BE2C (cell line): ENCODE results near the gene MT1M.

Source experiments
- DNase-seq: peaks from one replicate; pipeline ENCODE4 v3.0.0-alpha.2; 2020
- H3K27me3 ChIP-seq: fragments of 250-450 bp; sonication (Bioruptor Pico); 2 replicates; pipeline ENCODE4 v1.5.1; 2020; ENCODE audit warnings: mild to moderate bottlenecking
- H3K36me3 ChIP-seq: fragments of 250-450 bp; sonication (Bioruptor Pico); 2 replicates; pipeline ENCODE4 v1.5.1; 2020; ENCODE audit warnings: mild to moderate bottlenecking
- H3K4me1 ChIP-seq: fragments of 250-450 bp; sonication (Bioruptor Pico); 2 replicates; pipeline ENCODE4 v1.5.1; 2020
- H3K4me3 ChIP-seq: 2 replicates; pipeline ENCODE4 v1.5.1; 2011; ENCODE audit warnings: low read depth, low read length
- H3K9me3 ChIP-seq: fragments of 250-450 bp; sonication (Bioruptor Pico); 2 replicates; pipeline ENCODE4 v1.5.1; 2020
- CTCF ChIP-seq: IDR thresholded peaks from 2 replicates; pipeline ENCODE4 v1.5.1; 2012; ENCODE audit warnings: mild to moderate bottlenecking, low read depth, low read length

MT1M gene

GRCh38 chr16:56647641-56648431 lies 15.4 kb downstream of the MT1M start:
- Histone ChIP-seq H3K36me3 (no peaks in the 10 kb centered on the region), H3K4me3 (no peak overlapping the region), H3K4me1 (no peaks in the 10 kb centered on the region), H3K9me3 (no peaks in the 10 kb centered on the region), H3K27me3 (peaks cover 31% of the 10 kb centered on the region)
- DNase-seq, result no peak
- TF ChIP-seq CTCF, result no peak

GRCh38 chr16:56649271-56649670 lies 16.8 kb downstream of the MT1M start:
- Histone ChIP-seq H3K4me3 (no peak overlapping the region), H3K9me3 (no peaks in the 10 kb centered on the region), H3K36me3 (no peaks in the 10 kb centered on the region), H3K27me3 (peaks cover 19% of the 10 kb centered on the region), H3K4me1 (no peaks in the 10 kb centered on the region)
- TF ChIP-seq CTCF, result no peak
- no peak for DNase-seq

- Histone ChIP-seq H3K36me3 (no peaks in the 10 kb centered on the region), H3K27me3 (peaks cover 16% of the 10 kb centered on the region), H3K4me1 (no peaks in the 10 kb centered on the region), H3K9me3 (no peaks in the 10 kb centered on the region), H3K4me3 (no peak overlapping the region)
- no peak for DNase-seq
- no peak for TF ChIP-seq CTCF
Observed at GRCh38 chr16:56649820-56650219, 17.4 kb downstream of the MT1M start.

- peaks cover 12% of the 10 kb centered on the region for H3K27me3 ChIP-seq
Observed at GRCh38 chr16:56651586-56651985, 19.1 kb downstream of the MT1M start, which contains the start of gene MT1B. Gene MT1B, plus strand, starts transcription at chr16:56651886. Its CDS starts 68 bp downstream, at chr16:56651954.

DNA sequence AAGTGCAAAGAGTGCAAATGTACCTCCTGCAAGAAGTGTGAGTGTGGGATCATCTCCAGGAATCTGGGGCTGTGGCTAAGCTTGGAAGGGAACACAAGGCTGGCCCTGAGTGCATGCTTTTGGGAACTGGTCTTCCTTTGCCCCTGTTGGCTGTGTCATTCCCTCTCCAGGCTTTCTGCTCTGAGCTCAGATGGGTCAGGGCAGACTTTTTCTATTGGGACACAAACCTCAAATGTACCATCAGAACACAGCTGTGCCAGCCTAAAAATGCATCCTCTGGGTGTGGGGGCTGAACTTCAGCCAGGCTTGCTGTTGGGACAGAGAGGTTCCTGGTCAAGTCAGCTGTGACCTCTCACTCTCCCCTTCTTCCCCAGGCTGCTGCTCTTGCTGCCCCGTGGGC lies 20.1 kb downstream of the MT1M start:
- Histone ChIP-seq H3K27me3 (peaks cover 3% of the 10 kb centered on the region), H3K36me3 (no peaks in the 10 kb centered on the region), H3K4me1 (no peaks in the 10 kb centered on the region), H3K4me3 (no peak overlapping the region), H3K9me3 (no peaks in the 10 kb centered on the region)
- DNase-seq, result no peak
- TF ChIP-seq CTCF, result no peak

More at GRCh38 chr16:56651586-56651985, 19.1 kb downstream of the MT1M start, which contains the start of gene MT1B:
- DNase-seq, result no peak
- no peaks in the 10 kb centered on the region for H3K36me3 ChIP-seq
- H3K9me3 ChIP-seq, result no peaks in the 10 kb centered on the region
- H3K4me3 ChIP-seq, result no peak within 1 kb of the TSS
- TF ChIP-seq CTCF, result no peak
- no peaks in the 10 kb centered on the region for H3K4me1 ChIP-seq

DNA sequence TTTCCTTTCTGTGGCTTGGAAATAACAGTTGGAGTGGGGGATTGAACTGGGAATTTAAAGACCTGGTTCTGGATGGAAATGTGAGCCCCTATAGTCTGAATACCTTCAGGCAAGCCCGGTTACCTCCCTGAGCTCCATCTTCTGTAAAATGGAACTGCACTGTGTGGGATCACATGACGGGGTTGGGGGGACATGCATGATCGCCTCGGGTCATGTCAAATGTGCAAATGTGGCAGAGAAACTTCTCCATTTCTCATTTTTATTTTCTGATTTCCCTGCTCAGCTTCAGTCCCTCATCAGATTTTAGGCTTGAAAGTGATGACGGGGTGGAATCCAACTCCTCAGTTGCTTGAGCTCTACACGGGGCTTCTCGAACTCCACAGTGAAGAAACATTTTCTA lies 20.8 kb downstream of the MT1M start:
- Histone ChIP-seq H3K4me3 (no peak overlapping the region), H3K36me3 (no peaks in the 10 kb centered on the region), H3K4me1 (no peaks in the 10 kb centered on the region), H3K27me3 (peaks cover 7% of the 10 kb centered on the region), H3K9me3 (no peaks in the 10 kb centered on the region)
- no peak for DNase-seq
- no peak for TF ChIP-seq CTCF
